ENCODE measurements around the gene TMEM26. TPM values are rescaled to one million over a fixed set of nuclear protein-coding genes. Genes with fewer than 3 reads are reported as not detected.

The TMEM26 gene
- total RNA-seq: 1 to 10 TPM in 1 of 2 donors, under 1 TPM in 1; 0.81 to 1.1 TPM
- long read RNA-seq, donor 1, partial matches to known transcripts: 0 of 1 reads
- long read RNA-seq, donor 1, other reads (novel, unspliced or antisense): 1 of 1 reads
- long read RNA-seq, donor 2: 0 reads

GRCh38 chr10:61452655-61453641 is at the start of gene TMEM26:
Gene TMEM26 (minus strand): TSS chr10:61453381. CDS start chr10:61453081, 300 bp downstream.
- intact Hi-C loops (cut with DNase I): no loop called here
- peak; percentile 86 for DNase-seq (ENCODE audit: low spot score)

GRCh38 chr10:61500460-61500859 is 47.3 kb upstream of the TMEM26 start:
- intact Hi-C loops (cut with DNase I): no loop called here
- no peak for DNase-seq (ENCODE audit: low spot score)

GRCh38 chr10:61492364-61492995 is 39.3 kb upstream of the TMEM26 start:
- DNase-seq (ENCODE audit: low spot score): no peak
- intact Hi-C loops (cut with DNase I): no loop called here

DNA sequence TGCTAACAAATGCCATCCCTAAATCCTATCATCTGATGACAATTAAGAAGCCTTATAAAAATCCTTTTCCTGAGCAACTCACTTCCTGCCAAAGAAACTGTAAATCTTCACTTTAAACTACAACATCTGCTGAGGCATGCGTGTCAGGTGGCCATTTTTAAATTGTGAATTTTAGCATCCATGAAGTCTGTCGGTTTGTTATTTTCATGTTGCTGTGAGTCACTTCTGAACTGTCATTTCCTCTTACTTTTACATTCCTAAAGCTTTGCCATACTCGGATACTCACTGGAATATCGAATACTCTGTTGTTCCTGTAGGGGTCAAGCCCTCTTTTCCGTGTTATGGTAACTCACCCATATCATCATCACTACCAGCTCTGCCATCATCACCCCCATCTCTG is 34.3 kb upstream of the TMEM26 start:
- DNase-seq (ENCODE audit: low spot score): no peak
- intact Hi-C loops (cut with DNase I): no loop called here

GRCh38 chr10:61486738-61487396 is 33.7 kb upstream of the TMEM26 start:
- intact Hi-C loops (cut with DNase I): no loop called here
- DNase-seq (ENCODE audit: low spot score): no peak

GRCh38 chr10:61486251-61486650 is 33.1 kb upstream of the TMEM26 start:
- DNase-seq (ENCODE audit: low spot score): no peak
- intact Hi-C loops (cut with DNase I): no loop called here

GRCh38 chr10:61481597-61481996 is 28.4 kb upstream of the TMEM26 start:
- intact Hi-C loops (cut with DNase I): no loop called here
- DNase-seq (ENCODE audit: low spot score): no peak

DNA sequence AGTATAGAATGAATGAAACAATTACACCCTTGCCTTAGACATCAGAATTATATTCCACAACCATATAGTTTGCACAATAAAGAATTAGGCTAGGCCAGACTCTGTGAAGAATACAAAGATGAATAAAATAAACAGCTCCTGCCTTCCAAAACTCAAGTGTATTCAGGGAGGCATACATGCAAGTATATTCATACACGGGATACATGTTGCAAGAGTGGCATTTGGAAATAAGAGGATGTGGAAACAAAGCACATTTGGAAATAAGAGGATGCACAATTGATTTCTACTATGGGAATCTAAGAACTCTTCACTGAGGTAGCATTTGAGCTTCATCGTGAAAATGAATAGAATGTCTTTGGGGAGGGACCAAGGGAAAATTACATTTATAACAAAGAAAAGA is 27.0 kb upstream of the TMEM26 start:
- intact Hi-C loops (cut with DNase I): no loop called here
- DNase-seq (ENCODE audit: low spot score): no peak

DNA sequence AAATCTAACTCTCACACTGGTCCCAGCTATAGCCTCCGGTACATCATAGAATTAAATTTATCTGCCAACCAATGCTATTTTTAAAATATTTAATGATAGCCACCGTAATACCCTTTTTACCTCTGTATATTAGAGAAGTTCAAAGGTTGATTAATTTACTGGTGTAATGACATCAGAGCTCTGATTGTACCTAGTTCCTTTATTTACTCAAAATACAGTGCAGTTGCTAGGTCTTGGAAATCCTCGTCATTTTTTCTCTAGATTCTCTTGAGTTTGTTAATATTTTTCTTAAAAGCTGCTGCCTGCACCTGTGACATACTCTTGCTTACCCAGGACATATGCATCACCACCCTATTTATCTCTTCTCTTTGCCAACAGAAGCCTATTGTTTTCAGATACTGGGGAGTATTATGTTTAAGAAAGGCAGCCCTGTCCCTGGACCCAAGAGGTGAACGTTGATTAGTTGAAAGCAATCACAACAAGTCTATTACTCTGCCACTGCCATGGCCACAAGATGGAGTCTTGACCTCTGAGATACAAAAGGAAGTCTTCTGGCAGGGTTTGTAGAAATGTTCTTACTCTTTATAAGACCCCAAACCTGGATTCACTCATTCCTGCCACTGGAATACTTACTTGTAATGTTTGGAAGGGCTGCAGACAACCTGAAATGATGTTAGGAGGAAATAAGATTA is 25.6 kb upstream of the TMEM26 start:
- intact Hi-C loops (cut with DNase I): no loop called here

GRCh38 chr10:61477451-61477850 is 24.3 kb upstream of the TMEM26 start:
- DNase-seq (ENCODE audit: low spot score): no peak
- intact Hi-C loops (cut with DNase I): no loop called here

More for the DNA sequence above, 25.6 kb upstream of the TMEM26 start:
- no peak for DNase-seq (ENCODE audit: low spot score)

DNA sequence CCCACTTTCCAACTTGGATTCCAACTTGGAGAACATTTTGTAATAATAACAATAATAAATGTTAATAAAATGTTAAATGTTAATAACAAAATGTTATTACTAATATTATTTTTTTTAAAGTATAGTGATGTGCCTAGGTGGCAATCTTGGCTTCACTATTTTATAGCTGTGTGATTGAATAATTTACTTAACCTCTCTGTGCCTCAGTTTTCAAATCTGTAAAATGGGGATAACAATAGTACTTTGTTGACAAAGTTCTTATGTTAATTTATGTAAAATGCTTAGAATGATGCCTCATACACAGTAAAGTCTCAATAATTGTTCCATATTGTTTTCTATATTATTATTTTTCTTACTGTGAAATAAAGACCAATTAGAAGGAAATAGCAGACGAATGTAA is 23.3 kb upstream of the TMEM26 start:
- intact Hi-C loops (cut with DNase I): no loop called here
- DNase-seq (ENCODE audit: low spot score): no peak

DNA sequence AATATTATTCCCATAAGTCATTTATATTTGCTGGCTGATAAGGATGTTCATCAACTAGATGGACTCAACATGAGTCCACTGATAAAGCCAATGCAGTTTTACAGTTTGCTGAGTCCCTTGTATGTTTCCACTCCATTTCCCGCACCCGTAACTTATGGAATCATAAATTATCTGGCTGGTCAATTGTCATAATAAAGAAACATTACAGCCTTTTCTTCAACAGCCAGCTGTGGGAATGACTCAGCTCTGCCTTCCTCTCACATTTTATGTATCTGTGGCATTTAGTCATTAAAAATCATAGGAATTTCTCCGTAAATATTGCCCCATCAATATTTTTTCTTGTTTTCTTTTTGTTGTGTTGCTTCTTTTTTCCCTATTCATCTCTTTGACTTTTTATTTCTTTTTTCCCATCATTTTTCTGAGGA is 22.3 kb upstream of the TMEM26 start:
- DNase-seq (ENCODE audit: low spot score): no peak
- intact Hi-C loops (cut with DNase I): no loop called here

DNA sequence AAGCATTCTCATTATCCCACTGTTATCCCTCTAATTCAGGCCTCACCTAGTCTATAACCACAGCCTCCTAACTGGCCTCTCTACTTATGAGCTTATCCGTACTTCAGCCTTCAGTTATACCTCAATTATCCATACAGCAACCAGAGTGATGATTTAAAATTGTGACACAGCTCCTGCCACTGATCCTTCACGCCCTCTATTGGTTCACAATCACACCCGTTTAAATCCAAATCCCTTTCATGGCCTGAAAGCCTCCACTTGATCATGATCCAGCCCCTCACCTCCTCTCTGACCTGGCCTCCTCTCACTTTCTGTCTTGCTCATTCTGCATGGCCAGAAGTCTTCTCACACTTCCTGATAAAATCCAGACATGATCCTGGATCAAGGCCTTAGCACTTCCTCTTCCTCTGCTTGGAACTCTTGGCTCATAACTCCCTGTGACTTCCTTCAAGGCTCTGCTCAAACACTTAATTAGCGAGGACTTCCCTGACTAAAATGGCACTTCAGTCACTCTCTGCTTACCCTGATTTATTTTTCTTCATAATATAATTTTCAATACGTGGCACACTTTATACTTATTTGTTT is 19.0 kb upstream of the TMEM26 start:
- intact Hi-C loops (cut with DNase I): no loop called here
- DNase-seq (ENCODE audit: low spot score): no peak

- no peak for DNase-seq (ENCODE audit: low spot score)
- intact Hi-C loops (cut with DNase I): no loop called here
Measured at GRCh38 chr10:61471491-61471890, 18.3 kb upstream of the TMEM26 start.

- intact Hi-C loops (cut with DNase I): no loop called here
- DNase-seq (ENCODE audit: low spot score): no peak
Measured at GRCh38 chr10:61470740-61471139, 17.6 kb upstream of the TMEM26 start.

- intact Hi-C loops (cut with DNase I): no loop called here
- DNase-seq (ENCODE audit: low spot score): no peak
Measured at GRCh38 chr10:61465901-61466632, 12.9 kb upstream of the TMEM26 start.

GRCh38 chr10:61465171-61465496 is 12.0 kb upstream of the TMEM26 start:
- intact Hi-C loops (cut with DNase I): no loop called here
- DNase-seq (ENCODE audit: low spot score): no peak

GRCh38 chr10:61464461-61465170 is 11.4 kb upstream of the TMEM26 start:
- intact Hi-C loops (cut with DNase I): no loop called here
- no peak for DNase-seq (ENCODE audit: low spot score)

All from posterior vena cava (tissue), 2 donors.